ENCODE results near the gene MYO6. TPM values are rescaled to one million over a fixed set of nuclear protein-coding genes. Genes with fewer than 3 reads are reported as not detected.

The MYO6 gene
- total and polyA plus RNA-seq, 2 of the 8 experiments (the other 6 are each of a cell fraction or from before 2014, with no cell fraction given), result 8.3 to 21.9 TPM

DNA sequence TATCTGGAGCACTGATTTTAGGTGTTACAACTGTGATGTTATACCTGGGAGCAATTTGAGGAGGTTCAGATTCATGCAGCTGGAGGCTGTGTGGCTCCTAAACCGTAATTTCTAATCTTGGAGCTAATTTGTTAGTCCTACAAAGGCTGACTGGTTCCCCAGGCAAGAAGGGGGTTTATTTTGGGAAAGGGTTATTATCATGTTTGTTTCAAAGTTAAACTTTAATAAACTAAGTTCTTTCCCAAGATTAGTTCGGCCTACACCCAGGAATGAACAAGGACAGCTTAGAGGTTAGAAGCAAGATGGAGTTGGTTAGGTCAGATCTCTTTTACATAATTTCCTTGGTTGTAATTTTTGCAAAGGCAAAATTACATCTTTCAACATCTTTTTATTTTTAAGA lies 135.8 kb downstream of the MYO6 start (continued):
- TF ChIP-seq, protein P1, sequence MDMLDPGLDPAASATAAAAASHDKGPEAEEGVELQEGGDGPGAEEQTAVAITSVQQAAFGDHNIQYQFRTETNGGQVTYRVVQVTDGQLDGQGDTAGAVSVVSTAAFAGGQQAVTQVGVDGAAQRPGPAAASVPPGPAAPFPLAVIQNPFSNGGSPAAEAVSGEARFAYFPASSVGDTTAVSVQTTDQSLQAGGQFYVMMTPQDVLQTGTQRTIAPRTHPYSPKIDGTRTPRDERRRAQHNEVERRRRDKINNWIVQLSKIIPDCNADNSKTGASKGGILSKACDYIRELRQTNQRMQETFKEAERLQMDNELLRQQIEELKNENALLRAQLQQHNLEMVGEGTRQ (IDR thresholded peaks at IDR 0.05; ENCODE audit: low read length), result no peak
- TF ChIP-seq SUZ12 (IDR thresholded peaks at IDR 0.05; ENCODE audit: low read length), result no peak
- no peak for TF ChIP-seq JUND (IDR thresholded peaks at IDR 0.05; ENCODE audit: low read length)
- TF ChIP-seq TBP (IDR thresholded peaks at IDR 0.05; ENCODE audit: low read depth, low read length), result no peak
- TF ChIP-seq TEAD4 (IDR thresholded peaks at IDR 0.05; ENCODE audit: low read depth, low read length), result no peak
- no peak for TF ChIP-seq CHD2 (IDR thresholded peaks at IDR 0.05; ENCODE audit: low read length)

All from H1 (cell line).